Activated CD8-positive, alpha-beta memory T cell treated with anti-CD3 and anti-CD28 coated beads, Interleukin-2, amount 50 U/mL, for 1 hour (primary cell): ENCODE results near the gene UTY.

Experiments used
- DNase-seq: peaks from one replicate; pipeline ENCODE4 v3.0.0-alpha.2; 2020; ENCODE audit errors: extremely low read depth

UTY gene

DNA sequence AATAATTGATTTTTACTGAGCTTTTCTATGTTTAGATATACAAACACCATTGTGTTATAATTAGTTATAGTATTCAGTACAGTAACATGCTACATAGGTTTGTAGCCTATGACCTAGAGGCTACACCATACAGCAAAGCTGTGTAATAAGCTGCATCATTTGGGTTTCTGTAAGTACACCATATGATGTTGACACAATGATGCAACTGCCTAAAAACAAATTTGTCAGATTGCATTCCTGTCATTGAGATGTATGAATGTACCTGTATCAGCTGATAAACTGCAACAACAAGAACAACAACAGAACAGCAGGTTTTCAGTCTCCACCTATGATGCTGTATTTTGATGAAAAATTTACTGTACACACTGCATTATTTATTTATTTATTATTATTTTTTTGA lies 64.3 kb downstream of the UTY start:
- no peak for DNase-seq

DNA sequence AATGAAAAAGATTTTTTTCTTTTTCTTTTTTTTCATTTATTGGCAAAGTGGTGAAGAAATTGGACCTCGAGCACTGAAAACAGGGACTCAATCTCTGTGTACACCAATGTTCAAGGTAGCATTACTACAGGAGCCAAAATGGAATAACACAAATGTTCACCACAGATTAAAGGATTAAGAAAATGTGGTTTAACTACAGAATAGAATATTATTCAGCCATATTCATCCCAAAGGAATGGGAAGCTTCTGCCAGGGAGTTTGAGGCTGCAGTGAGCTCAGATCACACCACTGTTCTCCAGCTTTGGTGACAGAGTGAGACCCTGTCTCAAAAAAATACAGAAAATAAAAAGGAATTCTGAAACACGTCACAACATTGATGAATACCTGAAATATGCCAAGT lies 81.0 kb downstream of the UTY start:
- DNase-seq, result no peak

DNA sequence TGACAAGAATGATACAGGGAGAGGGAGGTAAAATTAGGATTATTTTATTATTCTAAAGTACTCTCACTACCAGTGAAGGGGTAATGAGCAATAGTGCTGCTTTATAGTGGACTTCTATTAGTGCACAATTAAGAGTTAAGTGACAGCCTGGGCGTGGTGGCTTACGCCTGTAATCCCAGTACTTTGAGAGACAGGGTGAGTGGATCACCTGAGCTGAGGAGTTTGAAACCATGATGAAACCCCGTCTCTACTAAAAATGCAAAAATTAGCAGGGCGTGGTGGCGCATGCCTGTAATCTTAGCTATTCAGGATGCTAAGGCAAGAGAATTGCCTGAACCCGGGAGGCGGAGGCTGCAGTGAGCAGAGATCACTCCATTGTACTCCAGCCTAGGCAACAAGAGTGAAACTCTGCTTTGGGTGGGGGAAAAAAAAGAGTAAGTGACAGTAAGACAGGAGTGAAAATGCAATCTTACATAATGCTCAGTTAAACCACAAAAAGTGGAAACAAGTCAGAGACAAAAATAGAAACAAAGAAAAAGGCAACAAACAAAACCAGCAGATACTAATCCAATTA lies 98.6 kb downstream of the UTY start:
- DNase-seq, result no peak

DNA sequence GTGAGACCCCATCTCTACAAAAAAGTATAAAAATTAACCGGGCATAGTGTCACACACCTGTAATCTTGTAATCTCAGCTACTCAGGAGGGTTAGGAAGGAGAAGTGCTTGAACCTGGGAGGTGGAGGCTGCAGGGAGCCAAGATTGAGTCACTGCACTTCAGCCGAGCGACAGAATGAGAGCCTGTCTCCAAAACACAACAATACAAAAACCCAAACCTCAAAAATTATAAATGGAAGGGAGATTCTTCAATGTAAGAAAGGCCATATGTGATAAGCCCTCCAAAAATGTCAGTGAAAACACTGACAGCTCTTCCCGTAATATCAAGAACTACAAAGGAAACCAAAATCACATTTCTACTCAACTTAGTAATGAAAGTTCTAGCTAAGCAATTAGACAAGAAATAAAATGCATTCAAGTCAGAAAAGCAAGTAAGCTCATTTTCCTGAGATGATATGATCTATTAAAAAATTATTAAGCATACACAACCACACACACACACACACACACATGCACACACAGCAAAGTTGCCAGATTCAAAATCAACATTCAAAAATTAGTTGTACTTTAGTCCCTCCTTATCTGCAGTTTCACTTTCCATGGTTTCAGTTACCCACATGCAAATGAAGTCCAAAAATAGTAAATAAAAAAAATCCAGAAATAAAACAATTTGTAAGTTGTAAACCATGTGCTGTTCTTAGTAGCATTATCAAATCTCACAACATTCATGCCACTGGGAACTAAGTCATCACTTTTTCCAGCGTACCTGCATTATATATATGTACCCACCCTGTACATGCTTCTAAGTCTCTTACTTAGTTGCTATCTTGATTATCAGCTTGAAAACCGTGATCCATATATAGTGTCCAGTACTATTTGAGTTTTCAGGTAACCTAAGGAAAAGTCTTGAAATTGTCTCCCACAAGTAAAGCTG lies 108.7 kb downstream of the UTY start:
- DNase-seq, result no peak

DNA sequence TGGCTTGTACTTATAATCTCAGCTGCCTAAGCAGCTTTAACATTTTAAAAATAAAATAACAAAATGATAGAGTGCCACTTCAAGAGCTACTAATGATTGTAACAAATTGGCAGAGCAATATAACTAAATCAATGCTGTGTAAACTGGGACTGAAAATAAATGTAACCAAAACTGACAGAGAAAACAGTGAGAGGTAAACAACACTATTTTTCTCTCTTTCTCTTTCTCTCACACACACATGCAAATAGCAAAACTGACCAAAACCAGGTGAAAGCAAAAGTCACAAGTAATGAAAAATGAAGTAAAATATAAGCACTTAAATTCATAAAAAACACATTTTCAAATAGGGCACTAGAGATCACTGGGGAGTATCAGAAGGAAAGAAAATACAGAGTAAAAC lies 109.6 kb downstream of the UTY start:
- DNase-seq, result no peak

- DNase-seq, result no peak
Observed at GRCh38 chrY:13368513-13368845, 111.4 kb downstream of the UTY start.

GRCh38 chrY:13363641-13364040 lies 116.2 kb downstream of the UTY start:
- no peak for DNase-seq

- DNase-seq, result no peak
Observed at GRCh38 chrY:13362662-13363061, 117.2 kb downstream of the UTY start.

- no peak for DNase-seq
Observed at GRCh38 chrY:13361656-13362636, 117.9 kb downstream of the UTY start.

DNA sequence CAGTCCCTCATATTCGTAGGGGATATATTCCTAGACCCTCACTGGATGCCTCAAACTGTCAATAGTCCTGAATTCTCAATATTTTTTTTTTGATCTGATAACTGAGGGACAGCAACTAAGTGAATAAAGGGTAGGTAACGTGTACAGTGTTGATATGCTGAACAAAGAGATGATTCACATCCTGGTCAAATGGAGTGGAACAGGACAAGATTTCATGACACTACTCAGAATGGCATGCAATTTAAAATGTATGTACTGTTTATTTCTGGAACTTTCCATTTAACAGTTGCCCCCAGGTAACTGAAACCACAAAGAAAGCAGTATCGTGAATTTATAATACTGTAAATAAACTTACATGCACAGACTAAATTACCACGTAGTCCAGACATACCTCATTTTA lies 128.4 kb downstream of the UTY start:
- DNase-seq, result no peak

- DNase-seq, result no peak
Observed at GRCh38 chrY:13347106-13347505, 132.7 kb downstream of the UTY start.

DNA sequence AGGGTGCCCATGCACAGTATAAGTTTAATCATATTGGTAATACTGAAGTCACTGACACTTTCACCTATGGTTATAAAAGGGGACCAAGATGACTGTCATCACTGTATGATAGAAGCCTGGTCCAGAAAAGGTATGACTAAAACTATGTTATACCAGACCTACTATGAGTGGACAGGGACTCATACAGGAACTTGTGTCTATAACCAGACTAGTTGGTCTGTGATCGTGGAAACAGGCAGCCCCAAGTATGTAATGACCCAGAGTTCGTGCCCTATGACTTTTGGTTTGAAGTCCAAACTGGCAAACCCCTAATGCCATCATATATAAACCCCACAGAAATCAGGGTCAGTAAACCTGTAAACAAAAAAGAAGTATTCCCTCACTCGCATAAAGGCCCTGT lies 134.3 kb downstream of the UTY start:
- no peak for DNase-seq

GRCh38 chrY:13343307-13343946 lies 136.4 kb downstream of the UTY start:
- no peak for DNase-seq

GRCh38 chrY:13339939-13340338 lies 139.9 kb downstream of the UTY start:
- DNase-seq, result no peak

GRCh38 chrY:13339381-13339780 lies 140.5 kb downstream of the UTY start:
- no peak for DNase-seq

DNA sequence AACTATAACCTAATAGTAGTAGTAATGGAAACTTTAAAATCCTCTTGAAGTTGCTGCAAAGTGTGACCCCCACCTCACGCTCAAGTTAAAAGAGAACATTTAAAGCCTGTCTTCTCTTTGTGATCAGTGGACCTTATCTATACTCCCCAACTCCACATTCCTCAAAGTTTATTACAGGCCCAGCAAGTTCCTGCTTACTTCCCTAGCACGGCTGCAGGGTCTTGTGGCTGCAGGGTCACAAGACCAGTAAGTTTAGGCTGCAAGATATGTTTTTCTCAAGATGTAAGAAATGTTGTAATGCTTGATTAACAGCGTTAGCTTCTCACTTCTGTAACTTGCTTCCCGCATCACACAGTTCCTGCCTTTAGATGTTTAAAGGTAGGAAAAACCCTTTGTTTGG lies 141.1 kb downstream of the UTY start:
- no peak for DNase-seq

DNA sequence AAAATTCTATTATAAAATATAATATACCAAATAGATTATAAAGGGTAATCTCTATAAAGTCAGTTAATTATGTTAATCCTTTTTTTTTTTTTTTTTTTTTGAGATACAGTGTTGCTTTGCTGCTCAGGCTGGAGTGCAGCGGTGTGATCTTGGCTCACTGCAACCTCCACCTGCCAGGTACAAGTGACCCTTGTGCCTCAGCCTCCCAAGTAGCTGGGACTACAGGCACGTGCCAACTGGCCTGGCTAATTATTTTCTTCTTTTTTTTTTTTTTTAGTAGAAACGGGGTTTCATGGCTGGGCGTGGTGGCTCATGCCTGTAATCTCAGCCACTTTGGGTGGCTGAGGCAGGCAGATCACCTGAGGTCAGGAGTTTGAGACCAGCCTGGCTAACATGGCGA lies 141.9 kb downstream of the UTY start:
- DNase-seq, result no peak

DNA sequence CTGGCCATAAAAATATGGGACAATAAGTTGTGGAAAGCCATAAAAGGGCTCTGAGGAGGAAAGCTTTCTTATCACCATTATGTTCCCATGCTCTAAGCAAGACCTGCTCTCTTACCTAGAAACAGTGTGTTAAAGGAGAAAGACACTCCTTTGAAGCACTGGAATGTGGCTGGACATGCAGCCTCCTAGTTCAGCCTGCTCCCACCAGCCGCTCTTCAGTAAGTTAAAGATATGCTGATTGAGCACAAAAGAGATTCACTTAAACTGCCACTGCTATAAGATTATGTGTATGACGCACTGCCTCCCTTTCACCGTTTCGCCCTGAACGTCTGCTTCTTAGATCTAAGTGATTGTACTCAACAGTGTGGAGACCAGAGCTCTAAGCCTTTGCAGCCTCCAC lies 146.0 kb downstream of the UTY start:
- DNase-seq, result no peak

DNA sequence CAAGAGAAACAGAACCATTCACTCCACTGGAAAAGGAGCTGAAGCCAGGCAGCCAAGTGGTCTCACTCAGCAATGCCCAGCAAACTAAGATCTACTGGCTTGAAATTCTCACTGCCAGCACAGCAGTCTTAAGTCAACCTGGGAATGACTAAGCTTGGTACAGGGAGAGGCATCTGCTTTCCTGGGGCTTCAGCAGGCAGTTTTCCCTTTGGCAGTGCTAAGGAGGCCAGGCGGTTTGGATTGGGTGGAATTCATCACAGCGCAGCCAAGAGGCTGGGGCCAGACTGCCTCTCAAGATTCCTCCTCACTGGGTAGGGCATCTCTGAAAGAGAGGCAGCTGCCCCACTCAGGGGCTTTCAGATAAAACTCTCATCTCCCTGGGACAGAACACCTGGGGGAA lies 149.2 kb downstream of the UTY start:
- no peak for DNase-seq

GRCh38 chrY:13312966-13313365 lies 166.9 kb downstream of the UTY start:
- no peak for DNase-seq

DNA sequence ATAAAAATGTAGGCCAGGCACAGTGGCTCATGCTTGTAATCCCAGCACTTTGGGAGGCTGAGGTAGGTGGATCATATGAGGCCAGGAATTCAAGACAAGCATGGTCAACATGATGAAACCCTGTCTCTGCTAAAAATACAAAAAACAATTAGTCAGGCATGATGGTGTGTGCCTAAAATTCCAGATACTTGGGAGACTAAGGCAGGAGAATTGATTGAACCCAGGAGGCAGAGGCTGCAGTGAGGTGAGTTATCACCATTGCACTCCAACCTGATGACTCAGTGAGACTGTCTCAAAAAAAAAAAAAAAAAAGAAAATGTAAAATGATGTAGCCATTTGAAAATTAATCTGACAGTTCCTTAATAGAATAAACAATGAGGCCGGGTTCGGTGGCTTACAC lies 171.9 kb downstream of the UTY start:
- DNase-seq, result no peak

- DNase-seq, result no peak
Observed at GRCh38 chrY:13300795-13301194, 179.0 kb downstream of the UTY start.
